IPS-11a (cell line): ENCODE data around the gene SERPIND1.

ENCODE experiments used
- H3K4me3 ChIP-seq: one replicate; pipeline ENCODE4 v1.5.1; 2013; ENCODE audit warnings: low read depth, low read length, control low read depth

Gene SERPIND1

GRCh38 chr22:20788627-20789344 lies 14.9 kb downstream of the SERPIND1 start:
- H3K4me3 ChIP-seq = no peak overlapping the region

- no peak overlapping the region for H3K4me3 ChIP-seq
Measured at GRCh38 chr22:20792221-20792965, 18.5 kb downstream of the SERPIND1 start.

GRCh38 chr22:20792966-20793728 lies 19.2 kb downstream of the SERPIND1 start:
- no peak overlapping the region for H3K4me3 ChIP-seq

GRCh38 chr22:20793748-20794649 lies 20.1 kb downstream of the SERPIND1 start:
- H3K4me3 ChIP-seq = no peak overlapping the region

- no peak overlapping the region for H3K4me3 ChIP-seq
Measured at GRCh38 chr22:20794650-20795413, 20.9 kb downstream of the SERPIND1 start.

GRCh38 chr22:20796731-20797130 lies 22.8 kb downstream of the SERPIND1 start:
- H3K4me3 ChIP-seq = no peak overlapping the region

- H3K4me3 ChIP-seq = no peak overlapping the region
Measured at GRCh38 chr22:20798218-20798617, 24.3 kb downstream of the SERPIND1 start.

GRCh38 chr22:20798974-20799373 lies 25.1 kb downstream of the SERPIND1 start:
- no peak overlapping the region for H3K4me3 ChIP-seq

- no peak overlapping the region for H3K4me3 ChIP-seq
Measured at GRCh38 chr22:20799449-20799848, 25.5 kb downstream of the SERPIND1 start.

- H3K4me3 ChIP-seq = no peak overlapping the region
Measured at GRCh38 chr22:20802452-20802851, 28.5 kb downstream of the SERPIND1 start.

GRCh38 chr22:20802922-20803553 lies 29.1 kb downstream of the SERPIND1 start:
- H3K4me3 ChIP-seq = no peak overlapping the region

GRCh38 chr22:20803696-20804324 lies 29.9 kb downstream of the SERPIND1 start:
- no peak overlapping the region for H3K4me3 ChIP-seq

- H3K4me3 ChIP-seq = peak overlapping the region; percentile 4
Measured at GRCh38 chr22:20804650-20805049, 30.7 kb downstream of the SERPIND1 start.

GRCh38 chr22:20805972-20806471 lies 32.1 kb downstream of the SERPIND1 start:
- no peak overlapping the region for H3K4me3 ChIP-seq

GRCh38 chr22:20807315-20807752 lies 33.4 kb downstream of the SERPIND1 start:
- H3K4me3 ChIP-seq = no peak overlapping the region

- H3K4me3 ChIP-seq = no peak overlapping the region
Measured at GRCh38 chr22:20808844-20809243, 34.9 kb downstream of the SERPIND1 start.

GRCh38 chr22:20809538-20810185 lies 35.7 kb downstream of the SERPIND1 start:
- no peak overlapping the region for H3K4me3 ChIP-seq

GRCh38 chr22:20810645-20811044 lies 36.7 kb downstream of the SERPIND1 start:
- H3K4me3 ChIP-seq = no peak overlapping the region
